HEK293T (cell line): ENCODE results near the gene ACBD6.

Source experiments
- CTCF ChIA-PET: fragments of 350-600 bp; formaldehyde crosslinking; extraction: SDS; loops from one replicate; lab custom pipeline; 2021; ENCODE audit warnings: antibody characterized with exemption, inconsistent platforms; lab: Yijun Ruan, JAX
- POLR2A ChIA-PET: fragments of 350-600 bp; formaldehyde crosslinking; extraction: SDS; loops from one replicate; lab custom pipeline; 2020; ENCODE audit warnings: antibody characterized with exemption, inconsistent platforms; lab: Yijun Ruan, JAX
- DNase-seq: peaks from one replicate; pipeline ENCODE4 v3.0.0; 2012; ENCODE audit warnings: mixed read lengths; ENCODE audit errors: extremely low spot score
- ARNT ChIP-seq: fragments of 450-650 bp; IDR thresholded peaks from 2 replicates; pipeline ENCODE4 v1.6.1; 2017; ENCODE audit warnings: mild to moderate bottlenecking
- BHLHE40 ChIP-seq: fragments of 450-650 bp; IDR thresholded peaks from 2 replicates; pipeline ENCODE4 v1.6.1; 2016; ENCODE audit warnings: mild to moderate bottlenecking, moderate library complexity, borderline replicate concordance
- CTBP1 ChIP-seq: fragments of 450-650 bp; IDR thresholded peaks from 2 replicates; pipeline ENCODE4 v1.6.1; 2016; ENCODE audit warnings: borderline replicate concordance
- ELF4 ChIP-seq: fragments of 450-650 bp; IDR thresholded peaks from 2 replicates; pipeline ENCODE4 v1.6.1; 2017; ENCODE audit warnings: antibody characterized with exemption
- FOXA1 ChIP-seq: fragments of 450-650 bp; IDR thresholded peaks from 2 replicates; pipeline ENCODE4 v1.6.1; 2016; ENCODE audit warnings: mild to moderate bottlenecking
- FOXK2 ChIP-seq: fragments of 450-650 bp; IDR thresholded peaks from 2 replicates; pipeline ENCODE4 v1.6.1; 2016; ENCODE audit warnings: mild to moderate bottlenecking
- FOXM1 ChIP-seq: fragments of 450-650 bp; IDR thresholded peaks from 2 replicates; pipeline ENCODE4 v1.6.1; 2017; ENCODE audit warnings: mild to moderate bottlenecking, borderline replicate concordance
- HDGF ChIP-seq: fragments of 450-650 bp; IDR thresholded peaks from 2 replicates; pipeline ENCODE4 v1.6.1; 2017; ENCODE audit warnings: antibody characterized with exemption, borderline replicate concordance
- L3MBTL2 ChIP-seq: fragments of 450-650 bp; conservative IDR thresholded peaks from 2 replicates; pipeline ENCODE4 v1.6.1; 2016; ENCODE audit warnings: mild to moderate bottlenecking
- LEF1 ChIP-seq: fragments of 450-650 bp; IDR thresholded peaks from 2 replicates; pipeline ENCODE4 v1.6.1; 2017; ENCODE audit warnings: mild to moderate bottlenecking, borderline replicate concordance
- NFRKB ChIP-seq: fragments of 450-650 bp; IDR thresholded peaks from 2 replicates; pipeline ENCODE4 v1.6.1; 2016; ENCODE audit warnings: mild to moderate bottlenecking, moderate library complexity
- PKNOX1 ChIP-seq: fragments of 450-650 bp; IDR thresholded peaks from 2 replicates; pipeline ENCODE4 v1.6.1; 2016
- SP1 ChIP-seq: fragments of 450-650 bp; IDR thresholded peaks from 2 replicates; pipeline ENCODE4 v1.6.1; 2017
- SUZ12 ChIP-seq: fragments of 450-650 bp; IDR thresholded peaks from 2 replicates; pipeline ENCODE4 v1.6.1; 2016; ENCODE audit warnings: mild to moderate bottlenecking
- TARDBP ChIP-seq: fragments of 450-650 bp; IDR thresholded peaks from 2 replicates; pipeline ENCODE4 v1.6.1; 2016
- ZNF384 ChIP-seq: fragments of 450-650 bp; IDR thresholded peaks from 2 replicates; pipeline ENCODE4 v1.6.1; 2016

Gene ACBD6

GRCh38 chr1:180269645-180270529 is 232.5 kb downstream of the ACBD6 start:
- no peak for TF ChIP-seq CTBP1
- POLR2A ChIA-PET = no interaction called here
- DNase-seq = no peak
- CTCF ChIA-PET = interaction anchor here (0.6 to 1.1 kb wide), 3 partner anchors 11 to 1160 kb away, joined by 3 to 4 read pairs (median 4); no protein-coding TSS in a partner anchor

GRCh38 chr1:180268556-180269075 is 233.8 kb downstream of the ACBD6 start:
- POLR2A ChIA-PET = no interaction called here
- TF ChIP-seq SUZ12 = no peak
- TF ChIP-seq FOXM1 = no peak
- no peak for TF ChIP-seq SP1
- no peak for TF ChIP-seq NFRKB
- no peak for TF ChIP-seq L3MBTL2
- TF ChIP-seq HDGF = no peak
- no peak for TF ChIP-seq PKNOX1
- no peak for TF ChIP-seq CTBP1
- TF ChIP-seq FOXA1 = no peak
- no peak for TF ChIP-seq ARNT
- TF ChIP-seq FOXK2 = no peak
- TF ChIP-seq BHLHE40 = no peak
- no peak for TF ChIP-seq LEF1
- no peak for TF ChIP-seq ELF4
- TF ChIP-seq TARDBP = no peak
- TF ChIP-seq ZNF384 = no peak
- no peak for DNase-seq
- CTCF ChIA-PET = no interaction called here

GRCh38 chr1:180267761-180268555 is 234.4 kb downstream of the ACBD6 start:
- TF ChIP-seq FOXA1 (no peak), NFRKB (no peak), BHLHE40 (no peak), TARDBP (no peak), FOXM1 (no peak), CTBP1 (no peak), L3MBTL2 (no peak), ARNT (no peak), FOXK2 (no peak), ZNF384 (no peak), SP1 (no peak), PKNOX1 (no peak), SUZ12 (no peak)
- CTCF ChIA-PET = no interaction called here
- POLR2A ChIA-PET = no interaction called here
- no peak for DNase-seq

GRCh38 chr1:180267211-180267561 is 235.2 kb downstream of the ACBD6 start:
- ChIA-PET CTCF (no interaction called here), POLR2A (no interaction called here)
- TF ChIP-seq PKNOX1 (no peak), FOXK2 (no peak), FOXM1 (no peak), NFRKB (no peak), L3MBTL2 (no peak), ARNT (no peak), HDGF (no peak), ELF4 (no peak), TARDBP (no peak), SP1 (no peak), FOXA1 (no peak), SUZ12 (no peak), LEF1 (no peak), BHLHE40 (no peak), CTBP1 (no peak), ZNF384 (no peak)
- DNase-seq = no peak

GRCh38 chr1:180266275-180267210 is 235.8 kb downstream of the ACBD6 start:
- ChIA-PET POLR2A (no interaction called here), CTCF (no interaction called here)
- TF ChIP-seq SUZ12 (no peak), LEF1 (no peak), NFRKB (no peak), FOXA1 (no peak), FOXM1 (no peak), FOXK2 (no peak), ELF4 (no peak), CTBP1 (no peak), ARNT (no peak), L3MBTL2 (no peak), TARDBP (no peak), ZNF384 (no peak), SP1 (no peak)
- no peak for DNase-seq
